H1 (cell line): ENCODE data around the gene VAPA. TPM values are rescaled to one million over a fixed set of nuclear protein-coding genes. Genes with fewer than 3 reads are reported as not detected.

Source experiments
- CEBPB ChIP-seq: IDR thresholded peaks from 2 replicates; pipeline ENCODE4 v1.6.1; 2012; ENCODE audit warnings: low read depth, low read length
- CHD2 ChIP-seq: IDR thresholded peaks from 2 replicates; pipeline ENCODE4 v1.6.1; 2012; ENCODE audit warnings: low read length, improper control_type of control experiment
- JUN ChIP-seq: IDR thresholded peaks from 2 replicates; pipeline ENCODE4 v1.6.1; 2011; ENCODE audit warnings: low read depth, mild to moderate bottlenecking, improper control_type of control experiment, low read length
- MAFK ChIP-seq: IDR thresholded peaks from 2 replicates; pipeline ENCODE4 v1.6.1; 2012; ENCODE audit warnings: low read depth, mild to moderate bottlenecking, improper control_type of control experiment, low read length
- POLR2AphosphoS5 ChIP-seq: IDR thresholded peaks from 2 replicates; pipeline ENCODE4 v1.6.1; 2011; ENCODE audit warnings: low read depth, low read length
- POU5F1 ChIP-seq: IDR thresholded peaks from 2 replicates; pipeline ENCODE4 v1.6.1; 2011; ENCODE audit warnings: low read depth, mild to moderate bottlenecking, low read length, moderate library complexity
- SIX5 ChIP-seq: IDR thresholded peaks from 2 replicates; pipeline ENCODE4 v1.6.1; 2011; ENCODE audit warnings: mild to moderate bottlenecking, low read depth, low read length
- ZNF274 ChIP-seq: IDR thresholded peaks from 2 replicates; pipeline ENCODE4 v1.7.0; 2012; ENCODE audit warnings: low read length, borderline replicate concordance; ENCODE audit errors: extremely low read depth
- polyA plus RNA-seq, 7 experiments: library from polyadenylated mRNA; depleted of rRNA in 3 of 7; stranded (reverse) in 5 of 7; unstranded in 2 of 7; fragments of >200 nt in 5 of 7; fragments of 200-250 nt in 2 of 7; gene quantifications; 1 replicate in 5 of 7; 2 replicates in 1 of 7; 4 replicates in 1 of 7; pipeline versions ENCODE4 v1.2.1 to v1.2.3, GENCODE V29; 2011 to 2013; ENCODE audit warnings: missing spikeins in 2 of 7, mixed read lengths in 2 of 7
- total RNA-seq: library from RNA; stranded (reverse); fragmentation: NEBNext Ultra II Directional; extraction: Animal tissue kit (Norgen Biotek cat#: 25700); gene quantifications from 2 replicates; pipeline ENCODE4 v1.2.1, GENCODE V29; 2021
- TF ChIP-seq, protein P1 (sequence below): IDR thresholded peaks from 2 replicates; pipeline ENCODE4 v1.6.1; 2011; ENCODE audit warnings: low read depth, mild to moderate bottlenecking, low read length; ENCODE audit not compliant: insufficient read depth

Gene VAPA
- total and polyA plus RNA-seq, 2 of the 8 experiments (the other 6 are each of a cell fraction or from before 2014, with no cell fraction given) = 79.7 to 130 TPM

DNA sequence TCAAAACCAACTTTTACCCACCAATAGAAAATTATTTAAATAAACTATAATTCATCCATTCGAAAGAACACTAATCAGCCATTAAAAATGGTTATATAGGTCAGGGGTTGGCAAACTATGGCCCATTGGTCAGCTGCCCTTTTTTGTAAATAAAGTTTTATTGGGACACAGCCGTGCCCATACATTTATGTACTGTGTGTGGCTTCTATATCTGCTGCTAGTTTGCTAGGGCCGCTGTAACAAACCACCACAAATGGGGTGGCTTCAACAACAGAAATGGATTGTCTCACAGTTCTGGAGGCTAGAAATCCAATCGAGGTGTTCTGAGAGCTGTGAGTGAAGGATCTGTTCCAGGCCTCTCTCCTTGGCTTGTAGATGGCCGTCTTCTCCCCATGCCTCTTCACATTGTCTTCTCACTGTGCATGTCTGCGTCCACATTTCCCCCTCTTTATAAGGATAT lies 35.0 kb upstream of the VAPA start (continued):
- TF ChIP-seq POU5F1 = no peak
- no peak for TF ChIP-seq SIX5
- TF ChIP-seq JUN = no peak
- TF ChIP-seq CHD2 = no peak
- TF ChIP-seq, protein P1, sequence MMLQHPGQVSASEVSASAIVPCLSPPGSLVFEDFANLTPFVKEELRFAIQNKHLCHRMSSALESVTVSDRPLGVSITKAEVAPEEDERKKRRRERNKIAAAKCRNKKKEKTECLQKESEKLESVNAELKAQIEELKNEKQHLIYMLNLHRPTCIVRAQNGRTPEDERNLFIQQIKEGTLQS = no peak
- TF ChIP-seq CEBPB = no peak
- no peak for TF ChIP-seq ZNF274
- TF ChIP-seq MAFK = no peak
- TF ChIP-seq POLR2AphosphoS5 = no peak
